Caki2 (cell line): ENCODE results near the gene ZMIZ1. TPM values are rescaled to one million over a fixed set of nuclear protein-coding genes. Genes with fewer than 3 reads are reported as not detected.

ENCODE experiments used
- DNase-seq: peaks from one replicate; pipeline ENCODE4 v3.0.0-alpha.2; 2015; ENCODE audit warnings: low read depth
- in situ Hi-C: cut with HindIII; loops from 2 replicates; pipeline ENCODE4 v1.10.0; 2016; ENCODE audit warnings: low sequenced_read_pairs, low pct_unique_long_range_greater_than_20kb, mixed read lengths
- total RNA-seq: library from RNA; depleted of rRNA; stranded (reverse); fragments of >200 nt; shearing (Covaris generic); gene quantifications from 2 replicates; pipeline ENCODE4 v1.2.3, GENCODE V29; 2014; ENCODE audit warnings: low replicate concordance

The ZMIZ1 gene
- total RNA-seq, 1 experiment from 2014 or later: 17.4 TPM

DNA sequence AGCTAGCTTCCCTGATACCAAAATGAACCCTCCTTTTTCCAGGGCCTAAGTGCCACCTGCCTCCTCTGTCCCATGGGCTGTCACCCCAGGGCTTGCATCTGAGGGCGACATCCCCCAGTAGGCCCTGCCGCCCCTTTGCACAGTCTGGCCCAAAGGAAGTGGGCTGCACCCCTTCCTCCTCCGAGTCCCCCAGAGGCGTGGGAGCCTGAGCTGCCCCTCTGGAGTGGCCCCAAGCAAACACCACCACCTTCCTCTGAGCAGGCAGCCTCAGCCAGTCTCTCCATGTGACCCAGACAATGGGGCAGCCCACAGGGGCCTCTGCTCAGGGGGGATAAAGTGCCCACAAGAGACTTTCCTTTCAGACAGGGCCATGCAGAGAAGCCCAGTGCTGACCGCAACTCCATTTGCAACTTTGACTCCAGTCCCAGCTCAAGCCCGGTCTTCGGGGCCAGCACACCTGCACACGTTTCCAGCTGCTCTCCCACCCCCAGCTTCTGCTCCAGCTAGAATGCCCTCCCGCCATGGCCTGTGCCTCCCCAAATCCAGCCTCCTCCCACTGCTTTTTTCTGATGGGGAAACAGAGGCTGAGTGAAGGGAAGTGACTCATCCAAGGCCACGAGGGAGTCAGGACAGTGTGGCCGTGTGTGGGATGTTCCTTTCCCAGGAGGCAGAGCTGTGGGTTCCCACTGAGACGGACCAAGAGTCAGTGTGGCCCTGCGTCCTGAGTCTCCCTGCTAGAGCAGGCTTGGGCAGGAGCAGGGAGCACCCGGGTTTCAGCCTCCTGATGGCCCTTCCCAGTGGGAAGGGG, 111.9 kb downstream of the ZMIZ1 start:
- in situ Hi-C loops: no loop called here
- DNase-seq: no peak

- in situ Hi-C loops: no loop called here
- no peak for DNase-seq
Observed at GRCh38 chr10:79181227-79181626, 112.5 kb downstream of the ZMIZ1 start.

DNA sequence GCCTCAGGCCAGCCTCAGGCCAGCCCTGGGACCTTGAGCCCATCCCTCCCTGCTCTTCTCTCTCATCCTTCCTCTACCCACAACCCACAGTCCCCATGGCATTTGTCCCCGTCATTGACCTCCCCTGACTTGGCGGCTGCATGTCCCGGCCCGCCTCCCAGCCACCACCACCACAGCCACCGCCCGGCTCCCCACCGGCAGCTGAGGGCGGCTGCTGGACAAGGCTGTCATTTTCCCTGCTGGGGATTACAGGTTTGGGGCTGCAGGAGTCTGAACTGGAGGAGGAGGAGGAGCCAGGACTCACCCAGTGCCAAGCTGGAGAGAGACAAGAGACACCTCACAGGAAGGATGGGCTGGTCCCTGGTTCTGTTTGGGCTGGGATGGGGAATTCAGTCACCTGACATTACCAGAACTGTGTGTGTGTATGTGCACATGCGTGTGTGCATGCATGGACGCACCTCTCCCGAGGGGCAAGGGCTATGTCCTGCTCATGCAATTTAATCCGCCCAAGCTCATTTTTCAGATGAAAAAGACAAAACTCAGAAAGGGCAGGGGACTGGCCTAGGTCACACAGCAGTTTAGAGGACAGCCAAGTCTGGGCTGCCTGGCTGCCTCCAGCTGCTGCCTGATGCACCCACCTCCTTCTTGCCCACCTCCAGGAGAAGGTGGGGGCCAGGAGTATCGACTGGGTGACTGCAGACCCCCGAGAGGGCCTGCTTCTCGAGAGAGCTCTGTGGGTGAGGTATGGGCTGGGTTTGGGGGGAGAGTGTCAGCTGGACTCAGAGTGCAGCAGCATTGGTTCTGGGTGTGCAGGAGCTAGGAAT, 113.1 kb downstream of the ZMIZ1 start:
- in situ Hi-C loops: no loop called here

GRCh38 chr10:79182781-79183467, 114.2 kb downstream of the ZMIZ1 start:
- in situ Hi-C loops: no loop called here
- DNase-seq: peak; percentile 40

More for the DNA sequence above, 113.1 kb downstream of the ZMIZ1 start:
- DNase-seq: peak; percentile 61

- DNase-seq: no peak
- in situ Hi-C loops: no loop called here
Observed at GRCh38 chr10:79183468-79183865, 114.7 kb downstream of the ZMIZ1 start.

- in situ Hi-C loops: no loop called here
- DNase-seq: peak; percentile 93
Observed at GRCh38 chr10:79184145-79184625, 115.4 kb downstream of the ZMIZ1 start.

- DNase-seq: no peak
- in situ Hi-C loops: no loop called here
Observed at GRCh38 chr10:79184657-79185056, 115.9 kb downstream of the ZMIZ1 start.

DNA sequence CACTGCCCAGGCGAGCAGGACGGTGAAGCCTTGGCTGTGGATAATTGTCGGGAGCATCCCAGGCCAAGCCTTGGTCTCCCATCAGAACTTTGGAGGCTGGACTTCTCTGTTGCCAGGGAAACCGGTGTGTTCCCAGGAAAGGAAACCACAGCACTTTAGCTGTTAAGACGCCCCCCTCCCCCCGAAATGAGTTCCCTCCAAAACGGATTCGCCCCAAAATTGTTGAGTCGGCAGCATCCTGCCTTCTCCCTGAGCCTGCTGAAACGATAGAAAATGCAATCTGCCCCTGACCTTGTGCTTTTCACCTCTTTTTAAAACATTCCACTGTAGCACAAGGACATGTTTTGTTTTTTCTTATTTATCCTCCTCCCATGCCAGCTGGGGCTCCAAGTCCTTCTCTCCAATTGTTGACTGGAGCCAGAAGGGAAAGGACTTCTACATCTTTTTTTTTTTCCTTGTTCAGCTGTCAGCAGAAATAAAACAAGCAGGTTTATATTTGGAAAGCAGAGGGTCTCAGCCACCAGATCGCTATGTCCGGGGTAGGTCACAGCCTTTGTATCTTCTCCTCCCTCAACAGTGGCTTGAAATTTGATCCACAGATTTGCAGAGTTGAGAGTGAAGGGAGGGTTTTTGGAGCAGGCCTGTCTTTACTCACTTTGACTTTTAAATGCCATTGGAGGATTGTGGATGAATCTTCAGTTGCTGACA, 116.5 kb downstream of the ZMIZ1 start:
- in situ Hi-C loops: no loop called here
- DNase-seq: peak; percentile 58

DNA sequence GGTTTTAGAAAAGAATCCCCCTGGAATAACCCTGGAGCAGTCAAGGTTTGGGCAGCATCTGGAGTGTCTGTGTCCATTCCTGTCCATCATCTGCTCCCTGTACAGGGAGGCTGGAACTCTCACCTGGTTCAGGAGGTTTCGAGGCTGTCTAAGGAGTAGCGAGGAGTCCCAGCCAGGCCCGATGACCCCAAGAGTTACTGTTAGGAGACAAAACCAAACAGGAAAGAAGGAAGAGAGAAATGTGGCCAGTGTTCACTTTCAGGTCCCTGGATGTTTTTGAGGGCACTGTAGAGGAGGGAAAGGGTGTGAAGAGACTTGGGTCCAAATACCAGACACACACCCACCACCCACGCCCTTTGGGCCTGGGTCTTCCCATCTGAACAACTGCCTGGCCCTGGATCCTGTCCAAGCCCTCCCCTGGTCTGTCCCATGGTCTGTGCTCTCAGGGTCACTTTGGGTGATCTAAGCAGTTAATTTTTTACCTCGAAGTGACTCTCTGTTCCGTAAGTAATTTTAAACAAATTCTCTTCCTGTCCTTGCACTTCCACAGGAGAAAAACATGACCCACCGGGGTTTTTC, 117.1 kb downstream of the ZMIZ1 start:
- peak; percentile 64 for DNase-seq
- in situ Hi-C loops: no loop called here

DNA sequence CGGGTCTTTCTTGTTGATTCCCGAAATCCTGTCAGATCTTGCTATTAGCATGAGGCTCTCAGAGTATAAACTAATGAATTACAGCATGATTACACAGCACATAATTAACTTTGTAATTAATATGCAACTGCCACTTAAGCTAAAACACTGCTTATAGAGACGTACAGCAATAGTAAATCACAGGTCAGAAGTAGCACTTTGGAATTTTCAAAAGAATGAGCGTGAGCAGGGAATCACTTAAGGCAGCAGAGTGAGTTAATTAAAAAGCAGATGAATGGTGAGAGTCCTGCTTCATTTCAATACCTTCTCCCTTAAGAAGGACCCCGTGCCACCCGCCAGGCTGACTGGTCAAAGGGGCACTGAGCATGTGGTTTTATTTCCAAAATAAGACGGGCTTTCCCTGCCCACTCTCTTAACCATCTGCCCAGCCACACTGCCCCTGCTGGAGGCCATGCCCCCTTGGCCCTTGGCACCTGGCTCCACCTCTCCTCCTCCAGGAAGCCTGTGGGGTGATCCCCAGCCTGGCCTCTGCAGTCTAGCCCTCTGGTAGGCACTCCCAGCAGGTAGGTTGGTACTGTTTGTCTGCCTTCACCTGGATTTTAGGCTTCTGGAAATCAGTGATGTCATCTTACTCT, 117.8 kb downstream of the ZMIZ1 start:
- in situ Hi-C loops: no loop called here
- peak; percentile 36 for DNase-seq

GRCh38 chr10:79187121-79187940, 118.6 kb downstream of the ZMIZ1 start:
- DNase-seq: no peak
- in situ Hi-C loops: no loop called here

GRCh38 chr10:79188154-79188965, 119.6 kb downstream of the ZMIZ1 start:
- in situ Hi-C loops: no loop called here
- DNase-seq: no peak

GRCh38 chr10:79189181-79189580, 120.4 kb downstream of the ZMIZ1 start:
- DNase-seq: no peak
- in situ Hi-C loops: no loop called here

DNA sequence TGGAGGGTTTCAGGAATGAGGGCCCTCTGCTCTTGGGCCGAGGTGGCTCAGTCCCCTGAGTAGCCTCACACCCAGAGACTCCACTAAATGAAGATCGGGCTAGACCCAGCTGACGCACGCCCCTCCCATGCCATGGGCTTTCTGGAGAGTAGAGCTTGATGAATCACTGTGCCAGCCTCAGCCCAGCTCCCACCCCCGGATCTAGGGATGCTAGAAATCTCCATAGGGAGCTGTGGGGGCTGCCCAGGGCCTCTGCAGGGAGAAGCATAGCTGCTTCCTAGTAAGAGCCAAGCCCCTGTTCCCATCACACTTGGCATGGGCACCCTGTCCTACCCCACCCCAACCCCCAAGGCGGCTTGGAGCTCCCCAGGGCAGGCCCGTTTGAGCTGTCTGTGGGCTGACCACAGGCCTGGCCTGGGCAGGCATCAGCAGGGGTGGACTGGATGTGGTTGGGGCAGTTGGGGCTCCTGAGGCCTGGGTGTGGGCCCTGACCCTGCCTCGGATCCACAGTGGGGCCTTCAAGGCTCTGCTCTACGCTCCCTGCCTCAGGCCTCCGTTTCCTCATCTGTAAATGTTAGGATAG, 121.2 kb downstream of the ZMIZ1 start:
- in situ Hi-C loops: no loop called here
- DNase-seq: no peak

DNA sequence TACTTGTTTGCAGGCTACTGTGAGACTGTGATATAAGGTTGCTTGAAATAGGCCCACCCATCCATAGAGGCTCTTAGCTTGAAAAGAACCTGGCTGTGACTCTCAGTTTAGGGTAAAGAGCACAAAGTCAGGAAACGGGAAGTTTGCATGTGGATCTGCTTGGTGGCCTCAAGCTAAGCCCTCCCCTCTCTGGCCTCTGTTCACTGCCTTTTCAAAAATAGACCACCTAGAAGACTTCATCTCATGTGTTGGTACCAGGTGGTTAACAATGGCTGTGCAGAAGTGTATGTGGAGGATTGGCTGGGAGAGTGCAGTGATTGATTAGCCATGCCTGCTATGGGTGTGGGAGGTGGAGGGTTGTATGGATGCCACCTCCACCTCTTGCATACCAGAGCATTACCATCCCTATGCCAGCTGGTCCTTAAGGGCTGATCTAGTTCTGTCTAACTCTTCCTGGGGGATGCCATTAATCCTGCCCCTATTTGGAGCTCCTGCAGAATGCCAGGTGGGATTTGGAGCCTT, 122.0 kb downstream of the ZMIZ1 start:
- in situ Hi-C loops: no loop called here
- DNase-seq: no peak
